ENCODE measurements around the gene RAB11FIP5.

- no peak for TF ChIP-seq POLR2A (IDR thresholded peaks at IDR 0.05; ENCODE audit: low read depth, low read length)
- TF ChIP-seq YY1 (IDR thresholded peaks at IDR 0.05; ENCODE audit: low read depth, low read length) = no peak
- TF ChIP-seq PML (IDR thresholded peaks at IDR 0.05; ENCODE audit: low read length) = no peak
- TF ChIP-seq ZBTB33 (IDR thresholded peaks at IDR 0.05) = no peak
- no peak for TF ChIP-seq EP300 (IDR thresholded peaks at IDR 0.05; ENCODE audit: borderline replicate concordance in 1 of 2, control insufficient read depth in 1 of 2, low read depth in 2 of 2, low read length in 2 of 2)
- no peak for TF ChIP-seq JUNB (IDR thresholded peaks at IDR 0.05)
- TF ChIP-seq CTCF (IDR thresholded peaks at IDR 0.05 in 2 of 3, conservative IDR thresholded peaks at IDR 0.05 in 1 of 3; ENCODE audit: control insufficient read depth in 2 of 3, extremely low read depth in 1 of 3, insufficient read depth in 1 of 3, low read depth in 3 of 3, low read length in 3 of 3) = no peak
- no peak for TF ChIP-seq HDAC6 (IDR thresholded peaks at IDR 0.05; ENCODE audit: unreplicated experiment)
- TF ChIP-seq EZH2 (IDR thresholded peaks at IDR 0.05; ENCODE audit: borderline replicate concordance, control insufficient read depth, low read depth, low read length) = no peak
Observed at GRCh38 chr2:73133566-73134197, 20.9 kb upstream of the RAB11FIP5 start.
